Transverse colon (tissue), 4 donors: ENCODE results near the gene ELAPOR1.

Experiments used
- EP300 ChIP-seq: sonication (generic); formaldehyde crosslinking; IDR thresholded peaks from one replicate; pipeline ENCODE4 v1.6.1; 2017; ENCODE audit warnings: antibody characterized with exemption, low read depth
- POLR2A ChIP-seq: fragments of 450-650 bp; IDR thresholded peaks from one replicate; pipeline ENCODE4 v1.6.1; 2016; ENCODE audit warnings: antibody characterized with exemption, mild to moderate bottlenecking, moderate library complexity
- POLR2AphosphoS5 ChIP-seq, 3 donors: sonication (generic); formaldehyde crosslinking; IDR thresholded peaks; one replicate each; pipeline ENCODE4 v1.6.1; 2016; ENCODE audit warnings: antibody characterized with exemption in 3 of 3
- TF ChIP-seq, protein P1 (sequence below), 5 experiments: fragments of 200-600 bp in 3 of 5; fragments of 450-650 bp in 2 of 5; sonication (generic) in 3 of 5; IDR thresholded peaks; 1 replicate in 2 of 5; 2 replicates in 3 of 5; pipeline ENCODE4 v1.5.1; 2016 to 2017; ENCODE audit warnings: antibody characterized with exemption in 5 of 5, inconsistent platforms in 3 of 5, mild to moderate bottlenecking in 2 of 5, moderate library complexity in 1 of 5

DNA sequence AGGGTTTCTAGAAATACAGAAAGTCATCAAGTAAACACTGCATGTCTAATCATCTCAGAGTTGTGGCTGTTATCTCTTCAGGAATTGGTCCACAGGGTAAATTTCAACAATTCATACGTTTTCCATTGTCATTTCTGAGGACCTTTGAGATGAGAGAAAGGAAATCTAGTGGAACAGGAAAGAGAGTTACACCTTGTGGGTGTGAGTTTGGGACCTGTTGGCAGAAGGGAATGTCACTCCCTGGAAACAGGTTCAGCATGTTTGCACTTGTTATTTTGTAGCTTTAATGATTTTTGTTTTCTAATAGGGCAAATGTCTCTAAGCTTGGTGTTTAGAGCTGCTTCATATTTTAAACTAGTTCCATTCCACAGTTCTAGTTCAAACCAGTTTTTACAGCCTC is 17.8 kb upstream of the ELAPOR1 start:
- TF ChIP-seq, protein P1, sequence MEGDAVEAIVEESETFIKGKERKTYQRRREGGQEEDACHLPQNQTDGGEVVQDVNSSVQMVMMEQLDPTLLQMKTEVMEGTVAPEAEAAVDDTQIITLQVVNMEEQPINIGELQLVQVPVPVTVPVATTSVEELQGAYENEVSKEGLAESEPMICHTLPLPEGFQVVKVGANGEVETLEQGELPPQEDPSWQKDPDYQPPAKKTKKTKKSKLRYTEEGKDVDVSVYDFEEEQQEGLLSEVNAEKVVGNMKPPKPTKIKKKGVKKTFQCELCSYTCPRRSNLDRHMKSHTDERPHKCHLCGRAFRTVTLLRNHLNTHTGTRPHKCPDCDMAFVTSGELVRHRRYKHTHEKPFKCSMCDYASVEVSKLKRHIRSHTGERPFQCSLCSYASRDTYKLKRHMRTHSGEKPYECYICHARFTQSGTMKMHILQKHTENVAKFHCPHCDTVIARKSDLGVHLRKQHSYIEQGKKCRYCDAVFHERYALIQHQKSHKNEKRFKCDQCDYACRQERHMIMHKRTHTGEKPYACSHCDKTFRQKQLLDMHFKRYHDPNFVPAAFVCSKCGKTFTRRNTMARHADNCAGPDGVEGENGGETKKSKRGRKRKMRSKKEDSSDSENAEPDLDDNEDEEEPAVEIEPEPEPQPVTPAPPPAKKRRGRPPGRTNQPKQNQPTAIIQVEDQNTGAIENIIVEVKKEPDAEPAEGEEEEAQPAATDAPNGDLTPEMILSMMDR (IDR thresholded peaks at IDR 0.05) = no peak
- TF ChIP-seq POLR2A (no peak), POLR2AphosphoS5 (IDR thresholded peaks at IDR 0.05) (no peak), EP300 (no peak)
